OCI-LY3 (cell line): ENCODE measurements around the gene ZSWIM8.

Experiments
- CTCF ChIP-seq: fragments of 200-600, 300-600 bp; sonication (generic); IDR thresholded peaks from 2 replicates; pipeline ENCODE4 v1.5.1; 2014; ENCODE audit warnings: antibody characterized with exemption, low read length, low read depth
- EZH2phosphoT487 ChIP-seq: fragments of 200-600 bp; shearing (Covaris generic); IDR thresholded peaks from 2 replicates; pipeline ENCODE4 v1.6.1; 2018; ENCODE audit warnings: antibody characterized with exemption, mixed run types, low read depth

- no peak for TF ChIP-seq CTCF
- no peak for TF ChIP-seq EZH2phosphoT487
Measured at GRCh38 chr10:73790886-73791625, 5.7 kb downstream of the ZSWIM8 start.
